NCI-H1694 treated with DMSO at 0.1 percent for 48 hours (cell line): Measurements from ENCODE around the gene FOXP4.
A peak's percentile ranks its signal among the peaks of the same experiment; 100 is the strongest.

ENCODE experiments used
- DNase-seq: peaks from one replicate; lab custom pipeline; 2025; lab: John Stamatoyannopoulos, UW

The FOXP4 gene

DNA sequence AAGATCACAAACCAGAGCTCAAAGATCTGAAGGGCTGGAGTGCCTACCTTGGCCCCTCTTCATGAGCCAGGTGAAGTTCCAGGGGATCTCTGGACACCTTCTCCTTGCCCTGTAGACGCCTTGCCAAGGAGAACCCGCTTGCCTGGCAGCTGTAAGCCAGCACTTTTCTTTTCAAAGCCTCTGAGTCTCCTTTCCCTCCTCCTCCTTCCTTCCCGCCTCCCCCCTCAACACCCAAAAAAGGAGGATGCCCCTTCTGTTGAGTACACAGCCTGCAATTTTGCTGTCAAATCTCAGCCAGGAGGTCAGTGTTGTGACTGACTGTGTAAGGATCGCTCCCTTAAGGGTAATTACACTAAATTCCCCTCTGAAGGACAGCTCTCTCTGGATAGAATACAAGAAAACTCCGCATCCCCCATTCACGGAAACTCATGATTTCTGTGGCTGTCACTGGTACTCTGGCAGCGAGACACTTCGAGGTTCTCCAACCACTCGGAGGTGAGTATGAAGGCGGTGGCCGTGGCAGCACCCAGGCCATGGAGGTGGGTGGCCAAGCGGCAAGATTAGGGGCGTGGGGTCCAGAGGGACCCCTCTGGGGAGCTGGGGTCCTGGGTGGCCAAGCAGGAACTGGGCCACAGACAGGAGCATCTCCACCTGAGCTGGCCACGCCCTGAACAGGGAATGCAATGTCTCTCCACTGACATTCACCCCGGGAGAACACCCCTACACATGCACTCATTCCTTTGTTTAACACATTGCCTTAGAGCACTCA lies 23.2 kb upstream of the FOXP4 start:
- DNase-seq: no peak

- DNase-seq: no peak
These were observed 22.1 kb upstream of the FOXP4 start for GRCh38 chr6:41523915-41524633.

GRCh38 chr6:41524634-41525011 lies 21.6 kb upstream of the FOXP4 start:
- DNase-seq: no peak

- DNase-seq: no peak
These were observed 18.3 kb upstream of the FOXP4 start for GRCh38 chr6:41527721-41528408.

- no peak for DNase-seq
These were observed 17.7 kb upstream of the FOXP4 start for GRCh38 chr6:41528409-41528963.

GRCh38 chr6:41529049-41529448 lies 17.1 kb upstream of the FOXP4 start:
- DNase-seq: no peak

DNA sequence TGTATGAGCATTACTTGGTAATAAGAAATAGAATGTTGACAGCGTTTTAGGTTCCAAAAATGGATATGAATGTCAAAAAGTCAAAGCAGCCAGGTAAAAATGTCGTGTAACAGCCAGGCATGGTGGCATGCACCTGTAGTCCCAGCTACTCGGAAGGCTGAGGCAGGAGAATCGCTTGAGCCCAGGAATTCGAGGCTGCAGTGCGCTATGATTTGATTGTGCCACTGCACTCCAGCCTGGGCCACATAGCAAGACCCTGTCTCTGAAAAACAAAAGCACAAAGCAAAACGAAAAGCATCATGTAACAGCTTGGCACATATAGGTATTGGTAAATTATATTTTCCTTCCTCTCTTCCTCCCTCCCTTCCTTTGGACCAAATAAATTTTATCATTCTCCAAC lies 16.2 kb upstream of the FOXP4 start:
- no peak for DNase-seq

DNA sequence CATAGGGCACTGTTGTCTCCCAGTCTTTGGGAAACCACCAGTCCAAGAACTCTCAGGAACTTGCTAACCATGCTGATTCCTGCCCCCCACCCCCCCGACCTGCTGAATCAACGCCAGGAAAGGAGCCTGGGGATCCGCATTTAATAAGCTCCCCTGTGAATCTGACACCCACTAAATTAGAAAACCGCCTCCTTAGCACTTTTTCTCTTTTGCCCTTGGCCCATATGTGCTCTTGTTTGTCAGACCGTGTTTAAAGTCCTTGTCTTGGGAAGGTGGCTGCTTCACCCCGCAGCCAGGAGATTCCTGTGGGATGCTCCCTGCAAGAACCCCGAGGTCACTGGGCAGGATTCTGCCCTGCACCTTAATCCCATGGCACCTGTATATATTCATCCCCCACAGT lies 15.7 kb upstream of the FOXP4 start:
- no peak for DNase-seq

- DNase-seq: no peak
These were observed 15.2 kb upstream of the FOXP4 start for GRCh38 chr6:41531016-41531415.

DNA sequence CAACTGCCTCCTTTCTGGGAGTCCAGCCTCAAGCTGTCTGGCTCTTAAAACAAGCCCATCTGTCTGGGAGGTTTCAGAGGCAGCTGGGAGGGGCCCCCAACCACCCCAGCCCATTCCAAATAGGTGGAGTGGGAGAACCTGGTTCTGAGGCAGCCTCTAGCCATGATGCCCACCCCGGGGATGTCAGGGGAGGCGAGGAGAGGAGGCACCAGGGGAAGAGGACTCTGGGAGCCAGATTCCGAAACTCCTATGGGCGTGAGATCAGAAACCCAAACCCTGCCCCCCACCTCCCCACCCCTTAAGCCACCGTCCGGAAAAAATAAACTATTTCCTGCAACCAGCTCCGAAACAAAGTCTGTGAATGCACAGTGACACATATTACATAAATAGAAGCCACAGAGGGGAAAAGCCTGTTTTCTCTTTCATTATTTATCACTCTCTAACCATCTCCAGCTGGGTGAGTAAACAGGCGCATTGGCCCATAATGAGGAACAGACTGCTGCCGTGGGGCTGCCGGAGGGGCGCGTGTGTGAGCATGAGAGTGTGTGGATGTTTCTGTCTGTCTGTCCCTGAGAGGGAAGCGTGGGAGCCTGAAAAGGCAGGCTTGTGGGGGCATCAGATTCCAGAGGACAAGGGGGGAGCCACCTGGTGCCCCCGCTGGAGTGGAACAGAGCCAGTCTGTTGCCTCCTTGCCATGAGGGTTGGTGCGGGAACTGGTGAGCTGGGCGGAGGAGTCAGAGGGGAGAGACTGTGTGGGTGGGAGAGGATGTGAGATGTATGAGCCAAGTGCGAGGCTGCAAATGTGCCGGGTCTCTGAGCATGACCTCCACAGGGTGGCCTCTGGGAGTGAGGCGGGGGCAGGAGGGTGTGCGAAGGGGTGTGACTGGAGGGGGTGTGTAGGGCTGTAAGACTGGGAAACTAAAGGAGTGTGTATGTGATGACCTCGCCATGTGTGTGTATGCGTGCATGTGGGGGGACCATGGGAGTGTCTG lies 14.3 kb upstream of the FOXP4 start:
- DNase-seq: peak; percentile 73

DNA sequence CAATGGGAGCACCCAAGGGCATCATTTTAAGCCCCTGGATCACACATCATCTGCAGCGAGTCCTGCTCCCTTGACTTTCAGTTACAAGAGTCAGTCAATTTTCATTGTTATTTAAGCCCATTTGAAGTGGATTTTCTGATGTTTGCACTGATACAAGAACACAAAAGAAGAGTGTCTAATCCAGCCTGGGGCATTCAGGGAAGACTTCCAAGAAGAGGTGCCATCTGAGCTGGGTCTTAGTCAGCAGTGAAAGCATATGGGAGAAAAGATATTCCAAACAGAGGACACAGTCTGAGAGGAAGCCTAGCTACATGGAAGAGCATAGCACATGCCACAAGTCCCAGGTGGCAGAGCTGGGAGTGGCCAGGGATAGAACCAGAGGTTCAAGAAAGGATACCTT lies 10.4 kb upstream of the FOXP4 start:
- no peak for DNase-seq

DNA sequence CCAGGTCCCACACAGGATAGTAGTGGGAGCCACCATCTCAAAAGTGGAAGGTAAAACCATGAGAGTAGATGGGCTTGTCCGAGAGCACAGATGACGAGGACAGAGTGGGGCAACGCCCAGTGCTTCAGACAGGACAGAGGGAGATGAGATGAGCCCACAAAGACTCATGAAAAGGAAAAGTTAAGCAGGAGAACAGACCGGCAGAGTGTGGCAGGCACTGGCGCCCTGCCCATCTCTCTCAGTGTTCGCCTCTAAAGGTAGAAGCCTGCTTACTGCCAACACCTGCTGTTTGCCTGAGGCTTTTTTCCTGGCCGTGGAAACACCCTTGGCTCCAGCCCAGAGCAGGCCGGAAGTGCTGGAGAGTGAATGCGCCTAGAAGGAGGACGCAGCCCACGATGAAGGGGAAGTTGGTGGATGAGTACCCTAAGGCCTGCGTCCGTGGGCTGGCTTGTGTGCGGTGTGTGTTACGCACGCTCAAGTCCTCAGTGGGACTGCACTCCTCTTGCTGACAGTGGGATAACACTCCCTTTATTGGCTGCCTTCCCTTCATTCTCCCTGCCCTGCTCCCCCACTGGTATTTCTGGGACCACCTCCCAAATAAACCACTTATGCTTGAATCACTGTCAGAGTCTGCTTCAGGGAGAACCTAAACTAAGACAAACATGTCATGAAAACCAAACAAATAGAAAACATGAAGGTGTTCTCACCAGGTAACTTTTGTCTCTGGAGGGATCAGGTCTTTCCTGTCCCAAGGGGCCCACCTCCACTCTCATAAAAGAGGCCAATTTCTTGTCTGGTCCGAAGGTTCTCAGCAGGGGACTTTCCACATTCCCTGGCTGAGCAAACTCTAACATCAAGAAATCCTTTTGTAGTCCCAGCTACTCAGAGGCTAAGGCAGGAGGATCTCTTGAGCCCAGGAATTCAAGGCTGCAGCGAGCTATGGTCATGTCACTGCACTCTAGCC lies 9.1 kb upstream of the FOXP4 start:
- DNase-seq: peak; percentile 11

GRCh38 chr6:41538556-41539182 lies 7.5 kb upstream of the FOXP4 start:
- DNase-seq: no peak

GRCh38 chr6:41539204-41539603 lies 7.0 kb upstream of the FOXP4 start:
- DNase-seq: no peak

DNA sequence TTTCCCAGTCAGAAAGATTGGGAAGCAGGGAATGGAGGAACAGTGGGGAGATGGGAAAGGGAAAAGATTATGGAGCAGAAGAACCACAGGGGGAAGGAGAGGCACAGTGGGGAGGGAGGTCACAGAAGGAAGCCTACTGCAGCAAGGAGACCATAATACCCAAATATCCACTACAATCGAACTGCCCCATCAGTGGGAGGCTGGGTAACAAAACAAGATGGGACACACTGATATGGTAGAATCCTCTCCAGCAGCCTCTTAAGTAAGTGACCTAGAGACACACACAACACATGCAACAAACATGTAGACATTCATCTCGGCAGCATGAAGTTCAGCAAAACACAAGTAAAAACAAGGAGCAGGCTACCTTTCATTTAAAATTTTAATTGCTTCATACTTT lies 4.8 kb upstream of the FOXP4 start:
- no peak for DNase-seq

DNA sequence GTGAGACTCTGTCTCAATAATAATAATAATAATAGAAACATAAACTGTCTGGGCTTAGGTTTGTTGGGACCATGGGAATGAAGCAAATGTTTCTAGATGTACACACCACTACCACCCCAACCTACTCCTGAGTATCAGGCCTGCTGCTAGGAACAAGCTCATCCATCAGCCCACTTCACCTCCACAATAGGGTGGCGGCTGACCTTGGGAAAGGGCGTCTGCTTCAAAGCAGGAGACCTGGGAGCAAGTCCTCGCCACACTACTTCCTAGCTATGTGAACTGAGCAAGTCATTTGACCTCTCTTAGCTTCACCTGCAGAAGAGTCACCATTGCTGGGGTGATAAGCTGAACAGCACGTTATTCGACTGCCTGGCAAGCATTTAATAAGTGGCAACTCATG lies 3.1 kb upstream of the FOXP4 start:
- no peak for DNase-seq

DNA sequence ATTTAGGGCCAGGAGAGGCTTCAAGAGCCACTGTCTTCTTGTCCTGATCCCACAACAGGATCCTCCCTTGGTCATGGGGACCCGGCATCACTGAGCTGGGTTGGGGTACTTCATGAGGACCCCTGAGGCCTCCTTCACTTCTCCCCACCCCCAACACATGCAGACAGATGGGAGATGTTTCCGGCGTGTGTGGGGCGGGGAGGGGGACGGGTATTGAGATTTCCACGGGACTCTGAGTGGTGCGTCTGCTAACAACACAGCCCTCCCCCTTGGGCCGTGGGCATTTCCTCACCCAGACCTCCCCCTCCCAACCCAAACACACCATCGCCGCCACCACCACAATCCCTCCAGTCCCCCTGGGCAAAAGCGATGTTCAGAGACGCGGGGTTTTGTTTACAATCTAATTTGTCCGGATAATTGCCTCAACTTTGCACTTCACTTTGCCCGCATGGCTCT lies 906 bp upstream of the FOXP4 start:
- DNase-seq: no peak

DNA sequence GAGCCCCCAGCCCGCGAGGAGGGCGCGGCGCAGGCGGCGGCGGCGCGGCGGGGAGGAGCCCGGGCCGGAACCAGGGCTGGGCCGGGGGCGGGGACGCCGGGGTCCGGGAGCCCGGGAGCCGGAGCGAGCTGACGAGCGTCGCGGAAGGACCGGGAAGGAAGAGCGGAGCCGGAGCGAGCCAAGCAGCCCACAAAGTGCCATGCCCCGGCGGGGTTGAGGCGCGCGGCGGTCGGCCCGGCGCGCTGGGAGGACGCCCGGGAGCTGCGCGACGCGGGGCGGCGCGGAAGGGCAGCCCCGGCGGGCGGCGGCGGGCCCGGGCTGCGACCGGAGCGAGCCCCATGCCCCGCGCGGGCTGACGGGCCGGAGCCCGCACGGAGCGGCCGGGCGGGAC lies 289 bp downstream of the FOXP4 start:
- no peak for DNase-seq

- no peak for DNase-seq
These were observed 951 bp downstream of the FOXP4 start for GRCh38 chr6:41546866-41547798.
